Type B pancreatic cell (in vitro differentiated cells): ENCODE results near the gene CDK14. TPM values are rescaled to one million over a fixed set of nuclear protein-coding genes. Genes with fewer than 3 reads are reported as not detected.

Source experiments
- DNase-seq: peaks from one replicate; pipeline ENCODE4 v3.0.0; 2021; ENCODE audit warnings: mixed read lengths; ENCODE audit not compliant: unreplicated experiment; ENCODE audit errors: extremely low spot score
- H3K27ac Mint-ChIP-seq: 2 replicates; pipeline ENCODE4 v1.8.0; 2021; ENCODE audit warnings: mild to moderate bottlenecking, mixed read lengths
- H3K27me3 Mint-ChIP-seq: 2 replicates; pipeline ENCODE4 v1.8.0; 2021; ENCODE audit warnings: mixed read lengths
- H3K36me3 Mint-ChIP-seq: 2 replicates; pipeline ENCODE4 v1.8.0; 2021; ENCODE audit warnings: mixed read lengths
- H3K4me1 Mint-ChIP-seq: one replicate; pipeline ENCODE4 v1.8.0; 2021; ENCODE audit warnings: mixed read lengths; ENCODE audit not compliant: unreplicated experiment
- H3K4me3 Mint-ChIP-seq: 2 replicates; pipeline ENCODE4 v1.8.0; 2021; ENCODE audit warnings: mild to moderate bottlenecking, mixed read lengths
- H3K9me3 Mint-ChIP-seq: 2 replicates; pipeline ENCODE4 v1.8.0; 2021; ENCODE audit warnings: mixed read lengths
- total RNA-seq: library from RNA; stranded (reverse); gene quantifications from 2 replicates; pipeline ENCODE4 v1.2.1, GENCODE V29; 2021; ENCODE audit warnings: low replicate concordance
- TF ChIP-seq, protein P1 (sequence below): fragments of 200-600 bp; sonication (generic); conservative IDR thresholded peaks from 2 replicates; pipeline ENCODE4 v1.5.0; 2021; ENCODE audit warnings: antibody characterized with exemption, mild to moderate bottlenecking

Gene CDK14
- total RNA-seq, 1 donor from 2014 or later: 43.5 TPM

DNA sequence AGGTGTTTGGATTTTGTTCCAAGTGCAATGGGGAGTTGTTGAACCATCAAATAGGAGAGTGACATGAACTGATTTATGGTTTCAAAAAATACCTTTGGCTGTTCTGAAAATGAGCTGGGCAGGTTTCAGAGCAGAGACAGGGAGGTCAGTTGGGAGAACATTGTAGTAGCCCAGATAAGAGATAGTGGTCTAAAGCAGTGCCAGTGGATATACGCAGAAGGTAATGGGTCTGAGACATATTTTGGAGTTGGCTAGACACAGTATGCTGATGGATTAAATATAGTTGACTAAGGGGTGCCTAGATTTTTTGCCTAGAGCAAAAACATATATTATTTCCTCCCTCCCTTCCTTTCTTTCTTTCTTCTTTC, 21.3 kb upstream of the CDK14 start:
- H3K4me1 Mint-ChIP-seq: peaks cover 4% of the 10 kb centered on the region
- H3K27me3 Mint-ChIP-seq: no peaks in the 10 kb centered on the region
- no peak for DNase-seq
- H3K4me3 Mint-ChIP-seq: no peak overlapping the region
- TF ChIP-seq, protein P1, sequence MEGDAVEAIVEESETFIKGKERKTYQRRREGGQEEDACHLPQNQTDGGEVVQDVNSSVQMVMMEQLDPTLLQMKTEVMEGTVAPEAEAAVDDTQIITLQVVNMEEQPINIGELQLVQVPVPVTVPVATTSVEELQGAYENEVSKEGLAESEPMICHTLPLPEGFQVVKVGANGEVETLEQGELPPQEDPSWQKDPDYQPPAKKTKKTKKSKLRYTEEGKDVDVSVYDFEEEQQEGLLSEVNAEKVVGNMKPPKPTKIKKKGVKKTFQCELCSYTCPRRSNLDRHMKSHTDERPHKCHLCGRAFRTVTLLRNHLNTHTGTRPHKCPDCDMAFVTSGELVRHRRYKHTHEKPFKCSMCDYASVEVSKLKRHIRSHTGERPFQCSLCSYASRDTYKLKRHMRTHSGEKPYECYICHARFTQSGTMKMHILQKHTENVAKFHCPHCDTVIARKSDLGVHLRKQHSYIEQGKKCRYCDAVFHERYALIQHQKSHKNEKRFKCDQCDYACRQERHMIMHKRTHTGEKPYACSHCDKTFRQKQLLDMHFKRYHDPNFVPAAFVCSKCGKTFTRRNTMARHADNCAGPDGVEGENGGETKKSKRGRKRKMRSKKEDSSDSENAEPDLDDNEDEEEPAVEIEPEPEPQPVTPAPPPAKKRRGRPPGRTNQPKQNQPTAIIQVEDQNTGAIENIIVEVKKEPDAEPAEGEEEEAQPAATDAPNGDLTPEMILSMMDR: no peak
- H3K27ac Mint-ChIP-seq: no peak overlapping the region
- H3K9me3 Mint-ChIP-seq: no peaks in the 10 kb centered on the region
- no peaks in the 10 kb centered on the region for H3K36me3 Mint-ChIP-seq

DNA sequence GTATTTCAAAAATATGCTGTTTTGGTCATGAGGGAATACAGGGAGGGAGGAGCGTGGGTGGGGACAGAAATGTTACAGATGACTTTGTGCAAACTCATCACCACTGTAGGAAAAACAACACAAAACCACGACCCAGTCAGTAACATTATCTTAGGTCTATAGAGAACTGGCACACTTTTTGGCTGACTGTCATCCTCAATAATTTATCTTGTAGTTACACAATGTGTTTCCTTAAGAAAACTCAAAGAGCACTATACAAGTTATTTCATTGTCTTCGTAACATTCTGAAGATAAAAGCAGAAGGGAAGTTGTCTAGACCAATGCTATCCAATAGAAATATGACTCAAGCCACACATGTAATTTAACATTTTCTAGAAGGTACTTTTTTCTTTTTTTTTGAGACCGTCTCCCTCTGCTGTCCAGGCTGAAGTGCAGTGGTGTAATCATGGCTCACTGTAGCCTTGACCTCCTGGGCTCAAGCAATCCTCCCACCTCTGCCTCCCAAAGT, 16.9 kb upstream of the CDK14 start:
- Mint-ChIP-seq H3K27ac (peak overlapping the region; percentile 90), H3K36me3 (no peaks in the 10 kb centered on the region), H3K4me1 (peaks cover 4% of the 10 kb centered on the region), H3K9me3 (no peaks in the 10 kb centered on the region), H3K27me3 (no peaks in the 10 kb centered on the region), H3K4me3 (peak overlapping the region; percentile 42)
- TF ChIP-seq, protein P1: no peak
- DNase-seq: no peak

DNA sequence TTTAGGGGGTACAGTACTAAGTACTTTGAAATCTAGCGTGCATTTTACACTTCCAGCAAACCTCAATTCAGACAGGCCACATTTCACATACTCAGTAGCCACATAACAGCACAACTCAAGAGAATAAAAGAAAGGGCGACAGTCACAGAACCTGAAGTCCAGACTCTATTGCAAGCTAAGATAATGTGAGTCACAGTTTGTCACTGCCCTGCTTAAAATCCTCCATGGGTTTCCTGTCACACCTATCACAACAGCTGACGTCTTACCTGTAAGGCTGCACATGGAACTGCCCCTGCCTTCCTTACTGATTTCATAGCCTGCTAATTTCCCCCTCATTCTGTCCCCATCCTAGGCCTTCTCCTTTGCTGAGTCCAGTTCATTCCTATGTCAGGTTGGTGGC, 16.1 kb upstream of the CDK14 start:
- Mint-ChIP-seq H3K27me3 (no peaks in the 10 kb centered on the region), H3K27ac (peak overlapping the region; percentile 90), H3K9me3 (no peaks in the 10 kb centered on the region), H3K4me3 (no peak overlapping the region), H3K4me1 (peaks cover 4% of the 10 kb centered on the region), H3K36me3 (no peaks in the 10 kb centered on the region)
- TF ChIP-seq, protein P1: no peak
- DNase-seq: no peak

DNA sequence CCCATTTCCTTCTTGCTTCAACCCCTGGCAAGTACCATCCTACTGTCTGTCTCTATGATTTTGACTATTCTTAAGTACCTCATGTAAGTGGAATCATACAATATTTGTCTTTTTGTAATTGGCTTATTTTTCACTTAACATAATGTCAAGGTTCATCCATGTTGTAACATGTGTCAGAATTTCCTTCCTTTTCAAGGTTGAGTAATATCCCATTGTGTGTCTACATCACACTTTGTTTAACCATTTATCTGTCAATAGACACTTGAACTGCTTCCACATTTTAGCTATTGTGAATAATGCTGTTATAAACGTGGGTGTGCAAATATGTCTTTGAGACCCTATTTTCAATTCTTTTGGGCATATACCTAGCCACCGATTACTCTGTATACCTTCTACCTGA, 14.0 kb upstream of the CDK14 start:
- Mint-ChIP-seq H3K9me3 (no peaks in the 10 kb centered on the region), H3K27ac (no peak overlapping the region), H3K4me1 (peaks cover 4% of the 10 kb centered on the region), H3K4me3 (no peak overlapping the region), H3K27me3 (no peaks in the 10 kb centered on the region), H3K36me3 (no peaks in the 10 kb centered on the region)
- TF ChIP-seq, protein P1: no peak
- DNase-seq: no peak

DNA sequence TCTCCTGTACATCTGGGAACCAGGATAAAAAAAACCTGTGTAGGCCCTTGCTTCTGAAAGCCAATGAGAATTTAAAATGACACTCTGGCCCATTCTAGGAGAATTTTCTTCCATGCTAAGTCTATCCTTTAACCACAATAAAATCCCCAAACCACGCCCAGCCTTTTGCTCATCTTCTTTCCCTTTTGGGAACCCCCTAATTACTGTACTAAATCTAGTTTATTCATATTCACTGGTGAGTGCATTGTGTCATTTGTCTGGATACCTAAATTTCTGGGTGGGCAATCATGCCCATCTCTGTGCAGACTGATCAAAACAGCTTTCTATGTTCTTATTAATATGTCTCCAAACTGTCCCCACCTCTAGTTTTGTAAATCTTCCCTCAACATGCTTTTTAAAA, 11.7 kb upstream of the CDK14 start:
- H3K27me3 Mint-ChIP-seq: no peaks in the 10 kb centered on the region
- no peak overlapping the region for H3K4me3 Mint-ChIP-seq
- no peak overlapping the region for H3K27ac Mint-ChIP-seq
- TF ChIP-seq, protein P1: no peak
- H3K36me3 Mint-ChIP-seq: no peaks in the 10 kb centered on the region
- no peak for DNase-seq
- H3K9me3 Mint-ChIP-seq: no peaks in the 10 kb centered on the region
- H3K4me1 Mint-ChIP-seq: no peaks in the 10 kb centered on the region

DNA sequence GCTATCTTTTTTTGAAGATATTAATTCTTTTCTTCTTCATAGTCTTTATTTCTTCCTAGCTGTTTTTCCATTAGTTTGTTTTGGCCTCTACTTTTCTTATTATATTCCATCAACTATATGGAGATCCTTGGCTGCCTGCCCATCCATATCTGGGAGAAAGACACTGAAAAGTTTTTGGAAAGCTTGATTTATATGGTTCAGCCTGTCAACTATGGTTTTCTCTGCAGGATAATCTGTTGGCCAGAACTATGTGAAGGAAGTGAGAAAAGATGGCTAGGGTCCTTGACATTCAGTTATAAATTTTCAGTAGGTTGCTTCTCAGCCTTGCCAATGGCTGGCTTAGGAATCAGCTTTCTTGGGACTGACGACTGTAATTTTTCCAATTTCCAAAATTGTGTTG, 10.0 kb upstream of the CDK14 start:
- Mint-ChIP-seq H3K4me1 (no peaks in the 10 kb centered on the region), H3K27ac (no peak overlapping the region), H3K27me3 (no peaks in the 10 kb centered on the region), H3K9me3 (no peaks in the 10 kb centered on the region), H3K4me3 (no peak overlapping the region), H3K36me3 (no peaks in the 10 kb centered on the region)
- DNase-seq: no peak
- TF ChIP-seq, protein P1: no peak
